DOHH2 (cell line): ENCODE results near the gene HEBP2.

Experiments
- EZH2phosphoT487 ChIP-seq: fragments of 200-600 bp; sonication (generic); IDR thresholded peaks from 2 replicates; pipeline ENCODE4 v1.6.1; 2017; ENCODE audit warnings: borderline replicate concordance, mild to moderate bottlenecking, antibody characterized with exemption, low read length, moderate library complexity, mixed read lengths
- TF ChIP-seq, protein P1 (sequence below): fragments of 200-600 bp; sonication (generic); IDR thresholded peaks from one replicate; pipeline ENCODE4 v1.5.1; 2014; ENCODE audit warnings: antibody characterized with exemption, mild to moderate bottlenecking, low read depth, low read length; ENCODE audit not compliant: poor library complexity, severe bottlenecking

GRCh38 chr6:138403801-138404665 is at the start of gene HEBP2:
- no peak for TF ChIP-seq EZH2phosphoT487
- TF ChIP-seq, protein P1, sequence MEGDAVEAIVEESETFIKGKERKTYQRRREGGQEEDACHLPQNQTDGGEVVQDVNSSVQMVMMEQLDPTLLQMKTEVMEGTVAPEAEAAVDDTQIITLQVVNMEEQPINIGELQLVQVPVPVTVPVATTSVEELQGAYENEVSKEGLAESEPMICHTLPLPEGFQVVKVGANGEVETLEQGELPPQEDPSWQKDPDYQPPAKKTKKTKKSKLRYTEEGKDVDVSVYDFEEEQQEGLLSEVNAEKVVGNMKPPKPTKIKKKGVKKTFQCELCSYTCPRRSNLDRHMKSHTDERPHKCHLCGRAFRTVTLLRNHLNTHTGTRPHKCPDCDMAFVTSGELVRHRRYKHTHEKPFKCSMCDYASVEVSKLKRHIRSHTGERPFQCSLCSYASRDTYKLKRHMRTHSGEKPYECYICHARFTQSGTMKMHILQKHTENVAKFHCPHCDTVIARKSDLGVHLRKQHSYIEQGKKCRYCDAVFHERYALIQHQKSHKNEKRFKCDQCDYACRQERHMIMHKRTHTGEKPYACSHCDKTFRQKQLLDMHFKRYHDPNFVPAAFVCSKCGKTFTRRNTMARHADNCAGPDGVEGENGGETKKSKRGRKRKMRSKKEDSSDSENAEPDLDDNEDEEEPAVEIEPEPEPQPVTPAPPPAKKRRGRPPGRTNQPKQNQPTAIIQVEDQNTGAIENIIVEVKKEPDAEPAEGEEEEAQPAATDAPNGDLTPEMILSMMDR, result peak; percentile 50
